Ovary (tissue), 3 donors: ENCODE measurements around the gene TNFRSF25.

Source experiments
- CTCF ChIP-seq, 3 donors: fragments of 450-650 bp in 2 of 3; fragments of 200-600 bp in 1 of 3; IDR thresholded peaks; one replicate each; pipeline versions ENCODE4 v1.5.1 to v1.8.0; 2016 to 2022; ENCODE audit warnings: antibody characterized with exemption in 3 of 3, mild to moderate bottlenecking in 1 of 3
- EP300 ChIP-seq: sonication (generic); formaldehyde crosslinking; IDR thresholded peaks from one replicate; pipeline ENCODE4 v1.6.1; 2017; ENCODE audit warnings: antibody characterized with exemption
- POLR2A ChIP-seq: fragments of 450-650 bp; IDR thresholded peaks from one replicate; pipeline ENCODE4 v1.6.1; 2017; ENCODE audit warnings: antibody characterized with exemption, mild to moderate bottlenecking, moderate library complexity
- donor health status: DM: no; HTN: no; CAD: no.

DNA sequence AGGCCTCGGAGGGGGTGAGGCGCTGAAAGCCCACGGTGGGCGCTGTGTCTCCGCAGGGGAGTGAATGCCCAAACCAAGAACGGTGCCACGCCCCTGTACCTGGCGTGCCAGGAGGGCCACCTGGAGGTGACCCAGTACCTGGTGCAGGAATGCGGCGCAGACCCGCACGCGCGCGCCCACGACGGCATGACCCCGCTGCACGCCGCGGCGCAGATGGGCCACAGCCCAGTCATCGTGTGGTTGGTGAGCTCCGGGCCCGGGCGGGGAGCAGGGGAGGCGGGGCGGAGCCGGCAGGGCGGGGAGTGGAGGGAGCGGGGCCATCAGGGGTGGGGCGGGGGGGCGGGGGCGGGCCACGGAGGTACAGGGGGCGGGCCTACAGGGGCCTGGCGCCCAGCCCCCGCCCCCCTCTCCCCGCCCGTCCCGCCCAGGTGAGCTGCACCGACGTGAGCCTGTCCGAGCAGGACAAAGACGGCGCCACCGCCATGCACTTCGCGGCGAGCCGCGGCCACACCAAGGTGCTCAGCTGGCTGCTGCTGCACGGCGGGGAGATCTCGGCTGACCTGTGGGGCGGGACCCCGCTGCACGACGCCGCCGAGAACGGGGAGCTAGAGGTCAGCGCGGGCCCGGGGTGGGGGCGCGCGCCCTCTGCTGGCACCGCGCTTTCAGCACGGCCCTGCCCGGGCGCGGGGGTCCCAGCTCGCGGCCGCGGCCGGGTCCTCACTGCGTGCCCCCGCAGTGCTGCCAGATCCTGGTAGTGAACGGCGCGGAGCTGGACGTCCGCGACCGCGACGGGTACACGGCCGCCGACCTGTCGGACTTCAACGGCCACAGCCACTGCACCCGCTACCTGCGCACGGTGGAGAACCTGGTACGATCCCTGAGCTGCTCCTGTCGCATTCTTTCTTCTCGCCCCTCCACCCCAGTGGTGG lies 25.5 kb downstream of the TNFRSF25 start:
- no peak for TF ChIP-seq CTCF (IDR thresholded peaks at IDR 0.05)
- no peak for TF ChIP-seq POLR2A
- TF ChIP-seq EP300 = no peak
